GM19395 (cell line): ENCODE results near the gene UQCRFS1.
"Not testable (repeated sequence)": the region's sequence is repeated elsewhere in the genome, so short reads cannot be mapped to it uniquely, and the experiment has no call there.

ENCODE experiments used
- ATAC-seq: cut with Tn5 transposase; IDR thresholded peaks from one replicate; pipeline ENCODE4 v1.9.1; 2021; ENCODE audit warnings: mild to moderate bottlenecking, moderate library complexity; ENCODE audit not compliant: unreplicated experiment

The UQCRFS1 gene

DNA sequence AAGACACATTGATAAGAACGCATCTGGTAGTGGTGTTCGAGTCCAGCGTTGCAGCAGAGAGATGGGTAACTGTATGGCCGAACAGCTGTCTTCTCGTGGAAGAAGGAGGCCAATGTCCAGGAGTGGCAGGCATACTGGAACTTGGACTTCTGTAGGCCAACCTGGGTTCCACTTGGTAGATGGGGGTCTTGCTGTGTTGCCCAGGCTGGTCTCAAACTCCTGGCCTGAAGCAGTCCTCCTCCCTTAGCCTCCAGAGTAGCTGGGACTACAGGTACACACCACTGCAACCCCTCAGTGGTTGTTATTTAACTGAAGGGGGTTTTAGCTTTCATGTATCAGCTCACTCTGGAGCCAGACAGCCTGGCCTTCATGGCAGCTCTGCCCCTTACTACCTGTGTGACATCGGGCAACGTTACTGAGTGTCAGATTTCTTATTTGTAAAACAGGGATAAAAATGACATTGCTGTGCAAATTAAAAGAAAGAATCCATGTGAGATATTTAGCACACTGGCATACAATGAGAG, 2.4 kb upstream of the UQCRFS1 start:
- no peak for ATAC-seq

DNA sequence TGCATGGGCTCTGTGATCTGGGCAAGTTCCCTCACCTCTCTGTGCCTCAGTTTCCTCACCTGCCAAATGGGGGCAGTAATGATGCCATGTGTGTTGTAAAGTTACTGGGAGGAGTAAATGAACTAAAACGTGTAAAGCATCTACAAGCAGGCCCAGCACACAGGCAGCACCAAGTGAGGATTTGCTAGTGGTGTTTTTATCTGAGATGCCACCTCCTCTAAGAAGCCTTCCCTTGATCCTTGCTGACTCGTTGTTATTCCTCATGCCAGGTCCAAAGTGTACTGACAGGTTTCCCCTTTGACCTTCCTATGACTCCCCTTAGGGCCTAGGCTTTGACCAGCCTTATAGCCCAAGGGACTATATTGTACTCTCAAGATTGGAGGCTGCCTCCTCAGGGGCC, 1.5 kb upstream of the UQCRFS1 start:
- no peak for ATAC-seq

DNA sequence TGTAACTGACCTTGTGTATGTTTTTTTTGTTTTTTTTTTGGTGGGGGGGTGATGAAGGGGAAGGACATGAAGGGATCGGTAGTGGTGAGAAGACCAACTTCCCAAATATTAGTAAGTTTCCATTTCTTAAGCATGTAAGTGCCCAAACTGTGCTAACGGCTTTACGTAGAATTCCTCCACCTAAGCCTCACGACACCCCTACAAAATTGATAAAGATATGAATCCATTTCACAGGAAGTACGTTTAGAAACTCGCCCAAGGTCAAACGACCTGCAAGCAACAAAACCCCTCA, 649 bp downstream of the UQCRFS1 start:
- ATAC-seq: no peak

DNA sequence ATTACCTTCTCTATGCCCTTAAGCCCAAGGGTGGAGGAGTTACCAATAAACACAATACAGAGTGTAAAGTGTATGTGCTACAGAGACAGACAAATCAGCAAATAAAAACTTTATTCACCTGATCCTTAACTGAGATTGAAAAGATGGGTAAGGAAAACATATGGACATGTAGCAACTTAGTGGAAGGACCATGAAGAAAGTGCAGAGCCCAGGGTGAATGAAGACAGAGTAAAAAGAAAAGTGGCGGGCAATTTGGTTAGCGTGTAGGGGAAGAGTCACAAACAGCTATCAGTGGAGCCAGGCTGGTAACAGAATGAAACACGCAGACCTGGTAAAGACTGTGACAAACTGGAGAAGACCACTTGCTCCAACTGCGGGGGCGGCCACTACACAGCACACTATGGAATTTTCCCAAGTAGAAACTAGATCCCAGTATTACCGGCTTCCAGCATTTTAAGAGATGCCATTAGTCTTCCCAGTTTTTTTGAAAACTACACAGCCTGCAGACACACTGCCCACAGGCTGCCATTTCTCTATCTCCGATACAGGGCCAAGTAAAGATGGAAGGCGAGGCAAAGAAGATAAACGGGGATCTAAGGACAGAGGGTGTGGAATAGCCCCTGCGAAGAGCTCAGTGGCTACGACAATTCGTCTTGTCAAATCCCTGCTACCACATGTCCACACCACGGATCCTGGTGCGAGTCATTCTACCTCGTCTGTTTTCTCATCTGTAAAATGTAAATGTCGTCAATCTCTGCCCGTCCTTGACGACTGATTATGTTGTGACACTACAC, 1.2 kb downstream of the UQCRFS1 start:
- ATAC-seq: no peak

DNA sequence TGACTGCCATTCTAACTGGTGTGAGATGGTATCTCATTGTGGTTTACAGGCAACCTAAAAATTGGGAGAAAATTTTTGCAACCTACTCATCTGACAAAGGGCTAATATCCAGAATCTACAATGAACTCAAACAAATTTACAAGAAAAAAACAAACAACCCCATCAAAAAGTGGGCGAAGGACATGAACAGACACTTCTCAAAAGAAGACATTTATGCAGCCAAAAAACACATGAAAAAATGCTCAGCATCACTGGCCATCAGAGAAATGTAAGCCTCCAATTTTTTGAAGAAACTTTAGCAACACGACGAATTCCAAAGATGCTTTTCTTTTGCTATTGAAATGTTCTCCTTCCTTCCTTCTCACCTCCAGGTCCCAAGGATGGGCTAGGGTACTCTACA, 1.9 kb downstream of the UQCRFS1 start:
- ATAC-seq: not testable (repeated sequence)

DNA sequence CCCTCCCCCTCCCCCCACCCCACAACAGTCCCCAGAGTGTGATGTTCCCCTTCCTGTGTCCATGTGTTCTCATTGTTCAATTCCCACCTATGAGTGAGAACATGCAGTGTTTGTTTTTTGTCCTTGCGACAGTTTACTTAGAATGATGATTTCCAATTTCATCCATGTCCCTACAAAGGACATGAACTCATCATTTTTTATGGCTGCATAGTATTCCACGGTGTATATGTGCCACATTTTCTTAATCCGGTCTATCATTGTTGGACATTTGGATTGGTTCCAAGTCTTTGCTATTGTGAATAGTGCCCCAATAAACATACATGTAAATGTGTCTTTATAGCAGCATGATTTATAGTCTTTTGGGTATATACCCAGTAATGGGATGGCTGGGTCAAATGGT, 2.4 kb downstream of the UQCRFS1 start:
- ATAC-seq: not testable (repeated sequence)

DNA sequence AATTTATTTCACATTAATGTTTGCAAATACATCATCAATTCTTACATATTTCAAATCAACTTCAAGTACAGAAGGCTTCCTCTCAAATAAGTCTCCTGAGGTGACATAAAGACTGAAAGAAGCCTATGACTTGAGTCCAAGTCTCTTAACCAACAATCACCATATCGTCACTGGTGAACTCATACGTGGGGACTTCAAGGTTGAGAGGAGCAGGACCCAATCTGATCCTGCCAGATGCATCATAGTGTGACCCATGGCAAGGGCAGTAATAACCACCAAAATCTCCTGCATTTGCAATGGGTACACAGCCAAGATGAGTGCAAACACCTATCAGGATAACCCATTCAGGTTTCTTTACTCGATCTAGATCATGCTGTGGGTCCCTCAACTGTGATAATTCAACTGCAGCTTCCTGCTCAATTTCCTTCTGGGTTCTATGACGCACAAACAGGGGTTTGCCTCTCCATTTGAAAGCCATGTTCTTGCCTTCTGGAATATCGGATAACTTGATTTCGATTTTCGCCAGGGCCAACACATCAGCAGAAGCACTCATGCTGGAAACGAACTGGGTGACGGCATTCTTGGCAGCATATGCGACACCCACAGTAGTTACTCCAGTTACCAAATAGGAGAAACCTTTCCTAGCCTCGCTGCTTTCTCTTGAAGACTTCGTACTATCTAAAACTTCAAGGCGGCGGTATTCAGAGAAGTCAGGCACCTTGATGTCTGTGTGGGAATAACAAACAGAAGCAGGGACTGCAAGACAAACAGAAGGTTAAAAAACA, 5.4 kb downstream of the UQCRFS1 start:
- ATAC-seq: not testable (repeated sequence)

DNA sequence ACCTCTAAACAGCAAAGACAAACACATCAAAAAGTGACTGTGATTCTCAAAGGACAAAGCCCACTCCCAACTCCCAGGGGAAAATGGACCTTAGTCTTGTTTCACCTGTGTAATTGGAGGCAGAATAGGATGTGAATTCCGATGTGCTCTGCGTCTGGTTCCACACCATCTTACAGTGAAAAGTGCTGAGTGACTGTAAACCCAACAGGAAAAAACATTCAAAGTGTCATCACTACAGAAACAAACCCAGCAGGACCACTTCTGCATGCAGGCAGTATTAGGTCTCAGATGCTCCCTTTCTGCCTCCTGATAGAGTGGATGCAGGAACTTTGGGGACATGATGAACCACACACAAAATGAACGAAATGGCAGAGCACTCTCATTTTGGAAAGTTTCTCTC, 6.5 kb downstream of the UQCRFS1 start:
- no peak for ATAC-seq

DNA sequence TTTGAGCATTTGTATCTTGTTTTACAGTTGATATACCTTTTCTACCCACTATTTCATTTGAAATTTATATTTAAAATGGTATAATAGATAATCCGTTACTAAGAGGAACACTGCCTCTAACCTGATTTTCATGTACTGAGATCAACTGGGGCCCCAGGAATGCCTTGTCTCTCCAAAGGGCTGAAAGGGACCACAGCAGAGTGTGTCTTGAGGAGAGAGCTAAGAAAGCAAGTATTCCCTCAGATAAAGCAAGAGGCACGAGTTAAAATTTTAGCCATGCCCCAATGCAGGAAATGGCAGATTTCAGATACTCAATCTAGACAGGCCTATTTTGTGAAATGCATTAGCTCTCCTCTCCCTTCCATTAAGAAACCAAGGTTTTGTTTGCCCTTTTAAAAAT, 10.7 kb downstream of the UQCRFS1 start:
- no peak for ATAC-seq

DNA sequence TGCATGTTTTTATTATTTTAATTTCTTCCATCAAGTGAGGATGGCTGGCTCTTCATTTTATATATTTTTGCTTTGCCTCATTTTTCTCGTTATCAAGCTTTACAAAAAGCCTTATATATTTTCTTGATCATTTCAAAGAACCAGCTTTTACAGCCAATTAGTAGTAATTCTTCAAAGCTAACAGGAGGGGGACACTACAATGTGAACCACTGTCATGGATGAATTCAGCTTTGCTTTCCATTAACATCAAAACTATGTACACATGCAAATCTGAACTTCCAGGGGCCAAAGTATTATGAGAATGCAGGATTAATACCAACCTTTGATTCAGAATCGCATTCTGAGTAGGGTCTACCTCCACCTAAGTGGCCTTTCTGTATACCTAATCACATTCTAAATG, 11.1 kb downstream of the UQCRFS1 start:
- ATAC-seq: no peak

DNA sequence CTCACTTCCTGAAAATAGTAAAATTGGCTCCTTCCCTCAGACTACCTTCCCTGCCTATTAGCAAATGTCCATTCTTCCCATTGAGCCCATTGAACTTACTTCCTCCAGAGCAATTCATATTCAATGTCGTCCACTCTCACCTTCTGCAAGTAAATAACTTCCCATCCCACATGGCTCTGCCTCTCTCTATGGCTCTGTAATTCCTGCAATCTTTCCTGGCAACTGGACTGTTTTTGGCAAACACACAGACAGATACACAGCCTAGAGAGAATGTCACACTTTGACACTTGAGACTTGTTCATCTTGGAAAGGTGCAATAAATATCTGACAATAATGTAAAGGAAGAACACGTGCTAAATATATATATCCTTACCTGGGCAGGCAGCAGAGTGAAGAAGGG, 18.3 kb downstream of the UQCRFS1 start:
- ATAC-seq: no peak

DNA sequence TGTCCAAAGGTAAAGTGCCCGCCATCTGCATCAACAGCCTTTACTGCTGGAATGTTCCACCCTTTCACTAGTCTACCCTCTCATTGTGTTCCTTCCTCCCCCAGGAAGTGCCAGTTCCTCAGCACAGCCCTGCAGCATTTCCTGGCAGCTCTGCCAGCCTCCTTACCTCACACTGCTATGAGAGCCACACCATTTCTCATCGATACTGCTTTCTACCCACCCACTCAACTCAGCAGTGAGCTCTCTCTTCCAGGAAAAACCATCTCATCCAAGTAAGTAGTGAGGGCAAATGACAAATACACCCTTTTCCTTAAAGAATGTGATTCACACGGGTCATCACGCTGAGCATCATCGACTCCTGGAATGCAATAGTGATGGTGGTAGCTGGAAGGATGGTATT, 19.8 kb downstream of the UQCRFS1 start:
- no peak for ATAC-seq

DNA sequence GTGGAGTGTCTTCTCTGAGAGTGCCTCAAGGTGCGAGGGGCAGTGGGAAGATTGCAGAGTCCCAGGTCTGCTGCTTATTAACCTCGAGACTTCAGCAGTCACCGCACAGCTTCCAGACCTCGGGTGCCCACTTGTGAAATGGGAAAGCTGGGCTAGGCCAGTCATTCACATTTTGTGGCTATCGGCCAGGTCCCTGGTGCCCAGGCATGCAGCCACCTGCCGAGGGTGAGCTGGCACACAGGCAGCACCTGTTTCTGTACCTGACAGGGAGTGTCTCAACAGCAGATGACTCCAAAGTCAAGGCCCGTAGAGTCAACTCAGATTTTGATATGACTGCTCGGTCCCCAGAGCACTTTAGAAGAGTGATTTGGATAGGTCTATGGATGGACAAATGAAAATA, 21.9 kb downstream of the UQCRFS1 start:
- no peak for ATAC-seq

DNA sequence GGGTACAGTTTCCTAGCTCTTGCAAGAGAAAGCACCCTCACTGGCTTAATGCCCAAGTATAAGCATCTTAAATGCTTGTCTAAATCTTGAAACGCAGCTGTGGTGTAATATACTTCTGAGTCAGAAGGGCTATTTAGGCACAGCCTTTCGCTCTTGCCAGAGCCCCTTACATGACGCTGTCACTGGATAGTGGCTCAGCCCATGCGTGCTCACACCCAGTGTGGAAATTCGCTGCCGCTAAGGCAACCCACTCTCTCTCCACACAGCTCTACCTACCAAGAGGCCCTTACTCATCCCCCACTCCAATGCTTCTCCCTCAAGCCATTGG, 24.0 kb downstream of the UQCRFS1 start:
- no peak for ATAC-seq

DNA sequence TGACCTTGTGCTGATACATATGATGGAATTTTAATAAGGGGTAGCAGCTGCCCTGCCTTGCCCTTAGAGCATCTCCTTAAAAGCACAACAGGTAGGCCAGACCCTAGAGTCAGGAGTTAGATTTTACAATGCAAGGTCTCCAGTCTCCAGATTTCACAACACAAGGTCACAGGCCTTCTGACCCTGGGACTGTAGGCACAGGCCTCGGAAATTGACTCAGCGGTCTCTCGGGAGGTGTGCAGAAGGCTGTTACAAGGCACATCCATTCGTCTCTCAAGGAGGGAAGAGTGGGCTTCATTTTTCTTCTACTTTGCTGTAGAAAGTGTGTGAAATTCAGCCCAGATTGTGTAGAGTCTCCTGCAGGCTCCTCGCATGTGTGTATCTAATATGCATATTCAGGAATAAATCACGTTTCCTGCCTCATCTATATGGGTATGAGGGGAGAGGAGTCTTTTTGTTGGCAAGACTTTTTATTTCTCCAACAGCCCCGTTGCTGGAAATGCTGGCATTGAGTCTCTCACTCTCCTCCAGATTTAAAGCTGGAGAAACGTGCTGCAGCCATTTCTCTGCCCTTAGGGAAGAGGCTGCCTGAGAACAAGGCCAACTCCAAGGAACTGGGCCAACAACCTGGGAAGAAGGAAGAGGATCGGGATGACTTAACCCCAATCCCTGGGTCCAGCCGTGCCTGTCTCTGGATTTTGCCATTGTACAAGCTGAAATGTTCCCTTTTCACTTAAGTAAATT, 24.5 kb downstream of the UQCRFS1 start:
- ATAC-seq: no peak

DNA sequence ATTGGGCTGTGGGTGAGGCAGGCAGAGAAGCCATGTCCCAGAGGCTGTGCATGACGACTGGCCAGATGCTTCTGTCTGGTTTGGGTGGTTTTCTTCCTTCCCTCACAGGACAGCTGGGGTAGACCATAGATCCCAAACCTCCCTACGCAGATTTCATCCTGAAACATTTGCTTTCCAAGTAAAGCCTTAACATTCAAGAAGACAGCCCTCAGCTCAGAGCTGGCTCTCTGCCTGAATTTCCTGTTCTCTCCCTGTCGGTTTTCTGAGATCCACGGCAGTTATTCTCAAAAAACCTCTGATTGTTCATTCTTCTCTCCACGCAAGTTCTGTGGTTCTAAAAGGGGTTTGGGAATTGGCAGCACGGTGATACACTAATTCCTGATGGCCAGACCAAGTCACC, 25.3 kb downstream of the UQCRFS1 start:
- no peak for ATAC-seq

DNA sequence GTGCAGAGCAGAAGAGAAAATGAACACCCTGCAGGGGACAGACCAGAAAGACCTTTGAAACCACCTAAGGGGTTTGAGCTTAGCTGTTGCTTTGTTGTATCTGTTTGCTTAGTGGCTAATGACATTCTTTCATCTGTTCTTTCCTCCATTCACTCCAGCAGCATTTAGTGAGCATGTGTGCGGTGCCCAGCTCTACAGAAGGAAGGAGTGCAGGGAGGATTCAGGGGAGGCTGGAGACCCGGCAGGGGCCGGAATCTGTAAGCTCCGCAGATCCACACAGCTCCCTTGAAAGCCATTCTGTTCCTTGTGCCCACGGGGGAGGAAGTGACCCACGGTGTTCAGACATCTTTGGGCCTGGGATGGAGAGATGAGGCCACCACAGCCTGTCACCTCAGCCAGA, 27.5 kb downstream of the UQCRFS1 start:
- ATAC-seq: no peak

DNA sequence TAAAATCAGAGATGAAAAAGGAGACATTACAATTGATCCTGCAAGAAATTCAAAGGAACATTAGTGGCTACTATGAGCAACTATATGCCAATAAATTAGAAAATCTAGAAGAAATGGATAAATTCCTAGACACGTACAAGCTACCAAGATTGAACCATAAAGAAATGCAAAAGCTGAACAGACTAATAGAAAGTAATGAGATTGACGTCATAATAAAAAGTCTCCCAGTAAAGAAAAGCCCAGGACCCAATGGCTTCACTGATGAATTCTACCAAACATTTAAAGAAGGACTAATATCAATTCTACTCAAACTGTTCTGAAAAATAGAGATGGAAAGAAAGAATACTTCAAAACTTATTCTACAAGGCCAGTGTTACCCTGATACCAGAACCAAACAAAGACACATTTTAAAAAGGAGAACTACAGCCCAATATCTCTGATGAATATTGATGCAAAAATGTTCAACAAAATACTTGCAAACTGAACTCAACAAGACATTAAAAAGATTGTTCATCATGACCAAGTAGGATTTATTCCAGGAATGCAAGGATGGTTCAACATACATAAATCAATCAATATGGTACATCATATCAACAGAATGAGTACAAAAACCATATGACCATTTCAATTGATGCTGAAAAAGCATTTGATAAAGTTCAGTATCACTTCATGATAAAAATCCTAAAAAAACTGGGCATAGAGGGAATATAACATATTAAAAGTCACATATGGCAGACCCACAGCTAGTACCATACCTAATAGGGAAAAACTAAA, 35.8 kb downstream of the UQCRFS1 start:
- no peak for ATAC-seq

DNA sequence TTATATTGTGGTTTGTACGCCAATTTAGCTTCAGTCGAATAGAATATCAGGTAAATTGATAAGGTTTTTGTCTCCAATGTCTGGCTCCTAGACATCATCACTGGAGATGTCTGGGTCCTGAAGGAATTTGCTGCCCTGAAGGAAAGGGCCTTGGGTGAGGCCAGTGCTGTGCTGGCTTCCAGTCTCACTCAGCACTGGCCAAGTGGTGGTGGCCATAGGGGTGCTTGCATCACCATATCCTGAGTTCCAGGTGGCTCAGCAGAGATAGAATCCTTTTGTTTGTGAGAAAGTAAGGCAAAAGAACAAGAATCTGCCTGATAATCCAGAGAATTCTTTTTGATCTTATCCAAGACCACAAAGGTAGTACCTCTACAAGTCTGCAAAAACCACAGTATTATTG, 39.1 kb downstream of the UQCRFS1 start:
- no peak for ATAC-seq

DNA sequence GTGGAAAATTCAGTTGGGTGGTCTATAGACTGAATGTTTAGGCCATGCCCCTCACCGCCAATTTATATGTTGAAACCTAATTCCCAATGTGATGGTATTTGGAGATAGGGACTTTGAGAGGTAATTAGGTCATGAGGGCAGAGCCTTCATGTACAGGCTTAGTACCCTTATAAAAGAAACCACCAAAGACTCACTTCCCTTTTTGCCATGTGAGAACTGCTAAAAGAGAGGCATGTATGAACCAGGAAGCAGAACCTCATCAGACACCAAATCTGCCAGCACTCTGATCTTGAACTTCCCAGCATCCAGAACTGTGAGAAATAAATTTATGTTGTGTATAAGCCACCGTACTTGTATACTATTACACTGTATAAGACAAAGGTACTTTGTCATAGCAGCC, 40.6 kb downstream of the UQCRFS1 start:
- ATAC-seq: no peak

DNA sequence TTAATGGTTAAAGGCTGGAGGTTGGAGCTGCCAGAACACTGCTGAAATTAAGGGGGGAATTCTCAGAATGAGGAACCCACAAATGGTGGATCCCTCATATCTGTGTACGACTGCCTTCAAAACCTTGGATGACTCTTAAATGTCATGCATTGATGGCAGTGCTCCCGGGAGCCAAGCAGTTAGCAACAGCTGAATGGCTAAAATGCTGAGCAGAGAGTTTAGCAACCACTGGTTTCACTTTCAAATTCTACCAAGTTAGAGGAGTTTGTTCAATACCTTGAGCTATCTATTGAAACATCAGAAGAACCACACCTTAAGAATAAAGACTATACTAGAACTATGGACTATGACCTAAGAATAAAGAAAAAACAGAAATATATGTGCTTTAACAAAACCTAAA, 41.4 kb downstream of the UQCRFS1 start:
- ATAC-seq: no peak
